Measurements from ENCODE around the gene JMJD8. TPM values are rescaled to one million over a fixed set of nuclear protein-coding genes. Genes with fewer than 3 reads are reported as not detected.

The JMJD8 gene, protein sequence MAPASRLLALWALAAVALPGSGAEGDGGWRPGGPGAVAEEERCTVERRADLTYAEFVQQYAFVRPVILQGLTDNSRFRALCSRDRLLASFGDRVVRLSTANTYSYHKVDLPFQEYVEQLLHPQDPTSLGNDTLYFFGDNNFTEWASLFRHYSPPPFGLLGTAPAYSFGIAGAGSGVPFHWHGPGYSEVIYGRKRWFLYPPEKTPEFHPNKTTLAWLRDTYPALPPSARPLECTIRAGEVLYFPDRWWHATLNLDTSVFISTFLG
- total RNA-seq: 43.1 TPM
- long read RNA-seq, transcript JMJD8-209 (8 exons, 2,205 nt): minor isoform, 8 of 222 reads
- long read RNA-seq, transcript JMJD8-214 (7 exons, 1,428 nt): minor isoform, 5 of 222 reads
- long read RNA-seq, transcript JMJD8-203 (8 exons, 1,015 nt): minor isoform, 15 of 222 reads
- long read RNA-seq, transcript JMJD8-201 (9 exons, 2,038 nt): major isoform, 106 of 222 reads
- long read RNA-seq, partial matches to known transcripts: 22 of 222 reads
- long read RNA-seq, other reads (novel, unspliced or antisense): 61 of 222 reads

DNA sequence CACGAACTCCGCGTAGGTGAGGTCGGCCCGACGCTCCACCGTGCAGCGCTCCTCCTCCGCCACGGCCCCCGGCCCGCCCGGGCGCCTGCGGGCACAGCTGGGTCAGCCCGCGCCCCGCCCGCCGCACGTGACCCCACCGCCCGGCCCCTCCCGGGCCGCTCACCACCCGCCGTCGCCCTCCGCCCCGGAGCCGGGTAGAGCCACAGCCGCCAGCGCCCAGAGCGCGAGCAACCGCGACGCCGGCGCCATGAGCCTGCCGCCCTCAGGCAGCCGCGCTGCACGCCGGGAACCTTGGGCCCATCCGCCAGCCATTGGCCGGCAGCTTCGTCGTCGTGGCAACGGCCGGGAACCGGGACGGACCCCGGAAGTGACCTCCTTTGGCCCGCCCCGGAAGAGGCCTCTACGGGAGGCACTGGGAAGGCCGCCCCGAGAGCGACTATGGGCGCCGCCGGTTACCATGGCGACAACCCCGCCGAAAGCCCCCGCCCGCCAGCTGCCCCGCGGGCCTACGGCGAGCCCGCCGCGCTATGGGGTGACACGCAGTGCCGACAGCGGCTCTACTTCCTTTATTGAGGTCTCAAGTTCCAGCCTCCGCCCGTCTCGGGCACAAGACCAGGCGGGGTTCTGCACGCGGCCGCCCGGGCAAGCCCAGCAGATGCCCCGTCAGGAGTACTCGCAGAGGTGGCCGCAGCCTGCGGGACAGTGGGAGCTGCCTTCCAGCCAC, at the start of gene JMJD8:
Gene JMJD8, minus strand, starts transcription at position 264 of the 724 bp plus-strand sequence. Its CDS starts 15 bp downstream, at position 249.
- peaks cover 35% of the 10 kb centered on the region for H3K36me3 ChIP-seq
- H3K4me3 ChIP-seq: peak within 1 kb of the TSS; percentile 79
- H3K9me3 ChIP-seq (replicated peaks): no peaks in the 10 kb centered on the region
- DNase-seq: peak; percentile 98
- intact Hi-C loops (cut with micrococcal nuclease): no loop called here
- H3K4me1 ChIP-seq: peaks cover 73% of the 10 kb centered on the region
- H3K27ac ChIP-seq (replicated peaks): peak within 1 kb of the TSS; percentile 85
- no peaks in the 10 kb centered on the region for H3K27me3 ChIP-seq (ENCODE audit: low read depth)
- TF ChIP-seq, protein P1, sequence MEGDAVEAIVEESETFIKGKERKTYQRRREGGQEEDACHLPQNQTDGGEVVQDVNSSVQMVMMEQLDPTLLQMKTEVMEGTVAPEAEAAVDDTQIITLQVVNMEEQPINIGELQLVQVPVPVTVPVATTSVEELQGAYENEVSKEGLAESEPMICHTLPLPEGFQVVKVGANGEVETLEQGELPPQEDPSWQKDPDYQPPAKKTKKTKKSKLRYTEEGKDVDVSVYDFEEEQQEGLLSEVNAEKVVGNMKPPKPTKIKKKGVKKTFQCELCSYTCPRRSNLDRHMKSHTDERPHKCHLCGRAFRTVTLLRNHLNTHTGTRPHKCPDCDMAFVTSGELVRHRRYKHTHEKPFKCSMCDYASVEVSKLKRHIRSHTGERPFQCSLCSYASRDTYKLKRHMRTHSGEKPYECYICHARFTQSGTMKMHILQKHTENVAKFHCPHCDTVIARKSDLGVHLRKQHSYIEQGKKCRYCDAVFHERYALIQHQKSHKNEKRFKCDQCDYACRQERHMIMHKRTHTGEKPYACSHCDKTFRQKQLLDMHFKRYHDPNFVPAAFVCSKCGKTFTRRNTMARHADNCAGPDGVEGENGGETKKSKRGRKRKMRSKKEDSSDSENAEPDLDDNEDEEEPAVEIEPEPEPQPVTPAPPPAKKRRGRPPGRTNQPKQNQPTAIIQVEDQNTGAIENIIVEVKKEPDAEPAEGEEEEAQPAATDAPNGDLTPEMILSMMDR (IDR thresholded peaks at IDR 0.05; ENCODE audit: borderline replicate concordance): no peak

DNA sequence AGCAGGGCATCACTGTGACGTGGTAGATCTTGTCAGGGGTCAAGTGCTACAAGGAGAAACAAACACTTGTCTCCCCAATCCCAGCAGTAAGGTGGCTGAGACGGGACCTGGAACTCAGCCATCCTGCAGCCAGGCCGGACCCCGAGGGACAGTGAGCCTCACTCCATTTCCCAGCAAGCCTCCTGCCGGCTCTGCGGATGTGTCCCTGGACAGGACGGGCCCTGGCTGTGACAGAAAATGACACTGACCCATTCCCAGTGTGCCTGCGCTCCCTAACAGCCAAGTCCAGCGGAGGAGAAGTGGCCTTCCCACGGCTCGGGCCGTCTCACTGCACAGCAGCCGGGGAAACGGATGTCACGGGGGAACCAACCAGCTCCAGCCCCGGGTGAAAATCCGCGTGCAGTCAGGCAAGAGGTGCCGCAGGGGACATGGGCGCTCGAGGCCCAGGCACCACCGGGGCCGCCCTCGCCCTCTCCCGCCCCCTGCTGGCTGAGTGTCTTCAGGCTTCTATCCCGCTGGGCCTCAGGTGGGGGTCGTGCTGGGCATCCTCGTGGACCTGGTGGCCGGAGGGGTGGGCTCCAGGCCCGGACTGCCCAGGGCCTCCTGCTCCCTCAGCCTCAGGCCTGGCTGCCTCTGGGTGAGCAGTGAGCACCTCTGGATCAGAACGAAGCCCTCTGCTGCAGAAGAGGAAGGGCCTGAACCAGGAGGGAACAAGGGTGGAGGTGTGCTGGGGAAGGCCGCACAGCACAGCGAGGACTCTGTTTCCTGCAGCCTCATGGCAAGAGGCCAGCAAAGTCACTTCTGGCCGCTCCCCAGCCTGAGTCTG, 49.5 kb upstream of the JMJD8 start:
- no peaks in the 10 kb centered on the region for H3K9me3 ChIP-seq (replicated peaks)
- intact Hi-C loops (cut with micrococcal nuclease): no loop called here
- no peak for DNase-seq
- H3K27me3 ChIP-seq (ENCODE audit: low read depth): peaks cover under 1% of the 10 kb centered on the region
- peaks cover 71% of the 10 kb centered on the region for H3K36me3 ChIP-seq
- H3K4me3 ChIP-seq: no peak overlapping the region
- TF ChIP-seq, protein P1 (IDR thresholded peaks at IDR 0.05; ENCODE audit: borderline replicate concordance): peak; percentile 42
- H3K4me1 ChIP-seq: peaks cover 3% of the 10 kb centered on the region
- H3K27ac ChIP-seq (replicated peaks): no peak overlapping the region

- H3K27me3 ChIP-seq (ENCODE audit: low read depth): peaks cover 7% of the 10 kb centered on the region
- peaks cover 10% of the 10 kb centered on the region for H3K4me1 ChIP-seq
- no peaks in the 10 kb centered on the region for H3K9me3 ChIP-seq (replicated peaks)
- intact Hi-C loops (cut with micrococcal nuclease): no loop called here
- H3K36me3 ChIP-seq: peaks cover 68% of the 10 kb centered on the region
- H3K4me3 ChIP-seq: no peak overlapping the region
- no peak for DNase-seq
- TF ChIP-seq, protein P1 (IDR thresholded peaks at IDR 0.05; ENCODE audit: borderline replicate concordance): no peak
- no peak overlapping the region for H3K27ac ChIP-seq (replicated peaks)
Measured at GRCh38 chr16:732936-733335, 48.8 kb upstream of the JMJD8 start.

DNA sequence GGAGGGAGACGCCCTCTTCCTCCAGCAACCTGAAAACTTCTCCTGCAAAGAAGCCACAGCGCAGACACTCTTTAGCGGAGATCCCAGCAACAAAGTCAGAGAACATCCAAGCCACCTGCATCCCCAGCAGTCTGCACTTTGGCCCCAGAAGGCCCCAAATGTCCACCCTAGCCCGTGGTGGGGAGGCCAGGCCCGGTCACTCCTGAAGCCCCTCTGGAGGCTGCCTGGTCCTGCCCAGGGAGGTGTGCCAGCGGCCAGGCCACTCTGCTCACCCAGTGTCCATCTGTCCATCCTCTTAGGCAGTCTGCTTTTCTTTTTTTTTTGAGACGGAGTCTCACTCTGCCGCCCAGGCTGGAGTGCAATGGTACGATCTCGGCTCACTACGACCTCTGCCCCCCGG, 48.2 kb upstream of the JMJD8 start:
- Histone ChIP-seq H3K4me3 (no peak overlapping the region), H3K36me3 (peaks cover 62% of the 10 kb centered on the region), H3K27me3 (ENCODE audit: low read depth) (peaks cover 13% of the 10 kb centered on the region), H3K4me1 (peaks cover 16% of the 10 kb centered on the region), H3K27ac (replicated peaks) (no peak overlapping the region), H3K9me3 (replicated peaks) (no peaks in the 10 kb centered on the region)
- DNase-seq: no peak
- TF ChIP-seq, protein P1 (IDR thresholded peaks at IDR 0.05; ENCODE audit: borderline replicate concordance): no peak
- intact Hi-C loops (cut with micrococcal nuclease): no loop called here
